A549 (cell line): Measurements from ENCODE around the gene BBX.

Experiments used
- BHLHE40 ChIP-seq: IDR thresholded peaks from 2 replicates; pipeline ENCODE4 v1.6.1; 2012; ENCODE audit warnings: low read depth, low read length, inconsistent platforms
- ESRRA ChIP-seq: fragments of 150-350 bp; IDR thresholded peaks from 2 replicates; pipeline ENCODE4 v1.6.1; 2014; ENCODE audit warnings: mild to moderate bottlenecking, low read length, borderline replicate concordance
- FOSL2 ChIP-seq, 2 experiments: fragments of 450-650 bp in 1 of 2; fragments of >200 bp in 1 of 2; sonication (Bioruptor Twin) in 1 of 2; formaldehyde crosslinking; IDR thresholded peaks; 2 replicates each; pipeline versions ENCODE4 v1.5.0 to v1.6.1; 2016 to 2020; ENCODE audit warnings: mild to moderate bottlenecking in 1 of 2, moderate library complexity in 1 of 2
- KDM1A ChIP-seq: fragments of 200-600 bp; sonication (generic); IDR thresholded peaks from 2 replicates; pipeline ENCODE4 v1.6.1; 2016; ENCODE audit warnings: low read depth, mild to moderate bottlenecking
- MAFK ChIP-seq: fragments of 450-650 bp; IDR thresholded peaks from 2 replicates; pipeline ENCODE4 v1.6.1; 2014; ENCODE audit not compliant: partially characterized antibody
- MYC ChIP-seq: IDR thresholded peaks from 2 replicates; pipeline ENCODE4 v1.6.1; 2012; ENCODE audit warnings: mild to moderate bottlenecking, inconsistent platforms, low read length, improper control_type of control experiment, borderline replicate concordance
- POLR2A ChIP-seq: IDR thresholded peaks from 2 replicates; pipeline ENCODE4 v1.6.1; 2012; ENCODE audit warnings: mild to moderate bottlenecking, low read length
- RCOR1 ChIP-seq: fragments of 150-350 bp; IDR thresholded peaks from 2 replicates; pipeline ENCODE4 v1.6.1; 2014; ENCODE audit warnings: antibody characterized with exemption, low read length, low read depth
- TF ChIP-seq, protein P1 (sequence below): fragments of >200 bp; sonication (Bioruptor Twin); formaldehyde crosslinking; IDR thresholded peaks from 3 replicates; pipeline ENCODE4 v1.5.1; 2016
- TF ChIP-seq, protein P2 (sequence below): fragments of 450-650 bp; IDR thresholded peaks from 2 replicates; pipeline ENCODE4 v1.6.1; 2014; ENCODE audit warnings: antibody characterized with exemption
- TF ChIP-seq, protein P3 (sequence below): IDR thresholded peaks from 2 replicates; pipeline ENCODE4 v1.6.1; 2012
- TF ChIP-seq, protein P4 (sequence below): fragments of 200-600 bp; sonication (generic); IDR thresholded peaks from 2 replicates; pipeline ENCODE4 v1.6.1; 2016; ENCODE audit warnings: antibody characterized with exemption, mild to moderate bottlenecking, moderate library complexity
- TF ChIP-seq, protein P5 (sequence below): fragments of >200 bp; sonication (Bioruptor Twin); formaldehyde crosslinking; IDR thresholded peaks from 3 replicates; pipeline ENCODE4 v1.6.1; 2016

DNA sequence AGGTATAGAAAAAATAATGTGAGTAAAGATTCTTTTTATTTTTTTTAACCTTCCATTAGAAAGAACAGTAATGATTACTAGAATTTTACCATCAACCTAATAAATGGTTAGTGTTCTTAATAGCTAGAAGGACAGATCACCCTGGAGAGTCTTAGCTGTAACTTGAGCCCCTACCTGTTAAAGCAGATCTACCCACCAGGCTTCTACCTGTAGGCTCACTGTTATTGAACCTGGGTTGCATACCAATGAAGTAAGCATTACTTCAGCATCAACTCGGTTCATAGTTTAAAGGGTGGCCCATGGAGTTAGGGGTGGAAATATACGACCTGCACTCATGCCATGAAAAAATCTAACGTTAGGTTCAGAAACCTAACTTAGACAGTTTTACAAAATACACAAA is 280.4 kb downstream of the BBX start:
- TF ChIP-seq, protein P1, sequence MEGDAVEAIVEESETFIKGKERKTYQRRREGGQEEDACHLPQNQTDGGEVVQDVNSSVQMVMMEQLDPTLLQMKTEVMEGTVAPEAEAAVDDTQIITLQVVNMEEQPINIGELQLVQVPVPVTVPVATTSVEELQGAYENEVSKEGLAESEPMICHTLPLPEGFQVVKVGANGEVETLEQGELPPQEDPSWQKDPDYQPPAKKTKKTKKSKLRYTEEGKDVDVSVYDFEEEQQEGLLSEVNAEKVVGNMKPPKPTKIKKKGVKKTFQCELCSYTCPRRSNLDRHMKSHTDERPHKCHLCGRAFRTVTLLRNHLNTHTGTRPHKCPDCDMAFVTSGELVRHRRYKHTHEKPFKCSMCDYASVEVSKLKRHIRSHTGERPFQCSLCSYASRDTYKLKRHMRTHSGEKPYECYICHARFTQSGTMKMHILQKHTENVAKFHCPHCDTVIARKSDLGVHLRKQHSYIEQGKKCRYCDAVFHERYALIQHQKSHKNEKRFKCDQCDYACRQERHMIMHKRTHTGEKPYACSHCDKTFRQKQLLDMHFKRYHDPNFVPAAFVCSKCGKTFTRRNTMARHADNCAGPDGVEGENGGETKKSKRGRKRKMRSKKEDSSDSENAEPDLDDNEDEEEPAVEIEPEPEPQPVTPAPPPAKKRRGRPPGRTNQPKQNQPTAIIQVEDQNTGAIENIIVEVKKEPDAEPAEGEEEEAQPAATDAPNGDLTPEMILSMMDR: no peak
- TF ChIP-seq, protein P2, sequence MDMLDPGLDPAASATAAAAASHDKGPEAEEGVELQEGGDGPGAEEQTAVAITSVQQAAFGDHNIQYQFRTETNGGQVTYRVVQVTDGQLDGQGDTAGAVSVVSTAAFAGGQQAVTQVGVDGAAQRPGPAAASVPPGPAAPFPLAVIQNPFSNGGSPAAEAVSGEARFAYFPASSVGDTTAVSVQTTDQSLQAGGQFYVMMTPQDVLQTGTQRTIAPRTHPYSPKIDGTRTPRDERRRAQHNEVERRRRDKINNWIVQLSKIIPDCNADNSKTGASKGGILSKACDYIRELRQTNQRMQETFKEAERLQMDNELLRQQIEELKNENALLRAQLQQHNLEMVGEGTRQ: no peak
- TF ChIP-seq, protein P3, sequence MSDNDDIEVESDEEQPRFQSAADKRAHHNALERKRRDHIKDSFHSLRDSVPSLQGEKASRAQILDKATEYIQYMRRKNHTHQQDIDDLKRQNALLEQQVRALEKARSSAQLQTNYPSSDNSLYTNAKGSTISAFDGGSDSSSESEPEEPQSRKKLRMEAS: no peak
- no peak for TF ChIP-seq KDM1A
- TF ChIP-seq, protein P4, sequence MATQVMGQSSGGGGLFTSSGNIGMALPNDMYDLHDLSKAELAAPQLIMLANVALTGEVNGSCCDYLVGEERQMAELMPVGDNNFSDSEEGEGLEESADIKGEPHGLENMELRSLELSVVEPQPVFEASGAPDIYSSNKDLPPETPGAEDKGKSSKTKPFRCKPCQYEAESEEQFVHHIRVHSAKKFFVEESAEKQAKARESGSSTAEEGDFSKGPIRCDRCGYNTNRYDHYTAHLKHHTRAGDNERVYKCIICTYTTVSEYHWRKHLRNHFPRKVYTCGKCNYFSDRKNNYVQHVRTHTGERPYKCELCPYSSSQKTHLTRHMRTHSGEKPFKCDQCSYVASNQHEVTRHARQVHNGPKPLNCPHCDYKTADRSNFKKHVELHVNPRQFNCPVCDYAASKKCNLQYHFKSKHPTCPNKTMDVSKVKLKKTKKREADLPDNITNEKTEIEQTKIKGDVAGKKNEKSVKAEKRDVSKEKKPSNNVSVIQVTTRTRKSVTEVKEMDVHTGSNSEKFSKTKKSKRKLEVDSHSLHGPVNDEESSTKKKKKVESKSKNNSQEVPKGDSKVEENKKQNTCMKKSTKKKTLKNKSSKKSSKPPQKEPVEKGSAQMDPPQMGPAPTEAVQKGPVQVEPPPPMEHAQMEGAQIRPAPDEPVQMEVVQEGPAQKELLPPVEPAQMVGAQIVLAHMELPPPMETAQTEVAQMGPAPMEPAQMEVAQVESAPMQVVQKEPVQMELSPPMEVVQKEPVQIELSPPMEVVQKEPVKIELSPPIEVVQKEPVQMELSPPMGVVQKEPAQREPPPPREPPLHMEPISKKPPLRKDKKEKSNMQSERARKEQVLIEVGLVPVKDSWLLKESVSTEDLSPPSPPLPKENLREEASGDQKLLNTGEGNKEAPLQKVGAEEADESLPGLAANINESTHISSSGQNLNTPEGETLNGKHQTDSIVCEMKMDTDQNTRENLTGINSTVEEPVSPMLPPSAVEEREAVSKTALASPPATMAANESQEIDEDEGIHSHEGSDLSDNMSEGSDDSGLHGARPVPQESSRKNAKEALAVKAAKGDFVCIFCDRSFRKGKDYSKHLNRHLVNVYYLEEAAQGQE: no peak
- TF ChIP-seq FOSL2 (IDR thresholded peaks at IDR 0.05): no peak
- TF ChIP-seq FOSL2 (CRISPR knock-in tag; IDR thresholded peaks at IDR 0.05): no peak
- TF ChIP-seq RCOR1: no peak
- no peak for TF ChIP-seq POLR2A
- TF ChIP-seq MYC: no peak
- TF ChIP-seq, protein P5, sequence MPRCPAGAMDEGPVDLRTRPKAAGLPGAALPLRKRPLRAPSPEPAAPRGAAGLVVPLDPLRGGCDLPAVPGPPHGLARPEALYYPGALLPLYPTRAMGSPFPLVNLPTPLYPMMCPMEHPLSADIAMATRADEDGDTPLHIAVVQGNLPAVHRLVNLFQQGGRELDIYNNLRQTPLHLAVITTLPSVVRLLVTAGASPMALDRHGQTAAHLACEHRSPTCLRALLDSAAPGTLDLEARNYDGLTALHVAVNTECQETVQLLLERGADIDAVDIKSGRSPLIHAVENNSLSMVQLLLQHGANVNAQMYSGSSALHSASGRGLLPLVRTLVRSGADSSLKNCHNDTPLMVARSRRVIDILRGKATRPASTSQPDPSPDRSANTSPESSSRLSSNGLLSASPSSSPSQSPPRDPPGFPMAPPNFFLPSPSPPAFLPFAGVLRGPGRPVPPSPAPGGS: no peak
- no peak for TF ChIP-seq ESRRA
- TF ChIP-seq MAFK: no peak
- no peak for TF ChIP-seq BHLHE40
